IMR-90 (cell line): ENCODE results near the gene KRT4. TPM values are rescaled to one million over a fixed set of nuclear protein-coding genes. Genes with fewer than 3 reads are reported as not detected.

Experiments
- ATAC-seq: fragments of 200-7000 bp; cut with Tn5 transposase; 2 replicates; pipeline ENCODE4 v1.9.1; 2020; ENCODE audit warnings: low read depth, mild to moderate bottlenecking, moderate library complexity
- BruUV-seq: library from RNA; stranded (reverse); fragments of 400-500 nt; replicated peaks from 2 replicates; lab custom pipeline; 2021; lab: Mats Ljungman, UMichigan
- CTCF ChIA-PET: fragments of 300-600 bp; formaldehyde crosslinking; extraction: SDS; loops from one replicate; lab custom pipeline; 2021; ENCODE audit warnings: antibody characterized with exemption; lab: Yijun Ruan, JAX
- POLR2A ChIA-PET: fragments of 300-600 bp; sonication (Branson Sonifier 250); formaldehyde crosslinking; loops from one replicate; lab custom pipeline; 2022; ENCODE audit warnings: antibody characterized with exemption; ENCODE audit not compliant: unreplicated experiment; lab: Charles Lee
- DNase-seq: peaks from one replicate; pipeline ENCODE4 v3.0.0; 2013
- H2AFZ ChIP-seq: replicated peaks from 2 replicates; pipeline ENCODE3; 2013; ENCODE audit warnings: low read length, mild to moderate bottlenecking; ENCODE audit not compliant: poor library complexity
- H2AK5ac ChIP-seq: 2 replicates; pipeline ENCODE4 v1.6.1; 2013; ENCODE audit warnings: low read depth, low read length, inconsistent platforms
- H2AK9ac ChIP-seq: replicated peaks from 2 replicates; pipeline ENCODE3; 2013; ENCODE audit warnings: mild to moderate bottlenecking, low read depth, low read length, moderate library complexity; ENCODE audit not compliant: poor library complexity
- H2BK120ac ChIP-seq: 2 replicates; pipeline ENCODE4 v1.6.1; 2013; ENCODE audit warnings: low read depth, low read length, inconsistent platforms
- H2BK15ac ChIP-seq: 3 replicates; pipeline ENCODE4 v1.6.1; 2013; ENCODE audit warnings: low read depth, low read length, inconsistent platforms
- H2BK20ac ChIP-seq: 2 replicates; pipeline ENCODE4 v1.6.1; 2013; ENCODE audit warnings: low read depth, mild to moderate bottlenecking, inconsistent platforms, low read length, moderate library complexity
- H2BK5ac ChIP-seq: 2 replicates; pipeline ENCODE4 v1.6.1; 2013; ENCODE audit warnings: mild to moderate bottlenecking, low read depth, low read length, inconsistent platforms; ENCODE audit not compliant: poor library complexity, severe bottlenecking
- H3K14ac ChIP-seq: replicated peaks from 2 replicates; pipeline ENCODE4 v1.6.1; 2013; ENCODE audit warnings: low read depth, low read length, inconsistent platforms
- H3K18ac ChIP-seq: 2 replicates; pipeline ENCODE4 v1.6.1; 2013; ENCODE audit warnings: low read depth, low read length, control low read depth
- H3K23ac ChIP-seq: 2 replicates; pipeline ENCODE4 v1.6.1; 2013; ENCODE audit warnings: low read depth, low read length, inconsistent platforms
- H3K27ac ChIP-seq: 2 replicates; pipeline ENCODE4 v1.5.1; 2013; ENCODE audit warnings: mild to moderate bottlenecking, control low read depth, low read length; ENCODE audit not compliant: insufficient read depth
- H3K27me3 ChIP-seq: 2 replicates; pipeline ENCODE4 v1.6.1; 2013; ENCODE audit warnings: low read length; ENCODE audit not compliant: control insufficient read depth, insufficient read depth
- H3K36me3 ChIP-seq: 2 replicates; pipeline ENCODE4 v1.6.1; 2013; ENCODE audit warnings: low read length, mixed read lengths; ENCODE audit not compliant: control insufficient read depth, insufficient read depth
- H3K4ac ChIP-seq: 2 replicates; pipeline ENCODE4 v1.6.1; 2013; ENCODE audit warnings: low read depth, low read length, inconsistent platforms
- H3K4me1 ChIP-seq: 2 replicates; pipeline ENCODE4 v1.6.1; 2013; ENCODE audit warnings: low read length, mixed read lengths; ENCODE audit not compliant: control insufficient read depth, insufficient read depth
- H3K4me2 ChIP-seq: 2 replicates; pipeline ENCODE4 v1.6.1; 2013; ENCODE audit warnings: low read depth, mild to moderate bottlenecking, control low read depth, low read length, moderate library complexity
- H3K4me3 ChIP-seq: 2 replicates; pipeline ENCODE4 v1.5.1; 2013; ENCODE audit warnings: low read depth, mild to moderate bottlenecking, control low read depth, low read length, moderate library complexity; ENCODE audit not compliant: insufficient read depth
- H3K56ac ChIP-seq: 2 replicates; pipeline ENCODE4 v1.6.1; 2013; ENCODE audit warnings: low read length, inconsistent platforms; ENCODE audit not compliant: insufficient read depth; ENCODE audit errors: extremely low read depth
- H3K79me1 ChIP-seq, 2 experiments: 2 replicates each; pipeline ENCODE4 v1.6.1; 2013; ENCODE audit warnings: low read length in 2 of 2, inconsistent platforms in 1 of 2, low read depth in 1 of 2
- H3K9ac ChIP-seq: 2 replicates; pipeline ENCODE4 v1.6.1; 2013; ENCODE audit warnings: low read depth, low read length, control low read depth
- H3K9me1 ChIP-seq: 2 replicates; pipeline ENCODE4 v1.6.1; 2013; ENCODE audit warnings: low read length, inconsistent platforms; ENCODE audit not compliant: insufficient read depth
- H3K9me3 ChIP-seq: 2 replicates; pipeline ENCODE4 v1.6.1; 2013; ENCODE audit warnings: low read length; ENCODE audit not compliant: control insufficient read depth, insufficient read depth
- H4K20me1 ChIP-seq: 2 replicates; pipeline ENCODE4 v1.6.1; 2013; ENCODE audit warnings: low read length, inconsistent platforms; ENCODE audit not compliant: insufficient read depth
- H4K5ac ChIP-seq: 2 replicates; pipeline ENCODE4 v1.6.1; 2013; ENCODE audit warnings: mild to moderate bottlenecking, low read depth, low read length, control low read depth
- H4K8ac ChIP-seq, 2 experiments: 2 replicates each; pipeline ENCODE4 v1.6.1; 2013; ENCODE audit warnings: low read depth in 2 of 2, low read length in 2 of 2, control low read depth in 1 of 2, inconsistent platforms in 1 of 2
- H4K91ac ChIP-seq: 2 replicates; pipeline ENCODE4 v1.6.1; 2013; ENCODE audit warnings: low read depth, low read length, inconsistent platforms; ENCODE audit not compliant: insufficient read depth
- BHLHE40 ChIP-seq: fragments of 150-350 bp; IDR thresholded peaks from 2 replicates; pipeline ENCODE4 v1.6.1; 2016; ENCODE audit warnings: mild to moderate bottlenecking, low read depth, low read length
- CHD1 ChIP-seq: IDR thresholded peaks from 2 replicates; pipeline ENCODE4 v1.6.1; 2012; ENCODE audit warnings: low read depth, low read length, improper control_type of control experiment
- FOS ChIP-seq: fragments of 150-350 bp; IDR thresholded peaks from 2 replicates; pipeline ENCODE4 v1.6.1; 2016; ENCODE audit warnings: low read depth, low read length
- MAFK ChIP-seq: IDR thresholded peaks from 2 replicates; pipeline ENCODE4 v1.6.1; 2012; ENCODE audit warnings: low read depth, low read length, improper control_type of control experiment
- RFX5 ChIP-seq: IDR thresholded peaks from 2 replicates; pipeline ENCODE4 v1.8.0; 2012; ENCODE audit warnings: low read depth, mild to moderate bottlenecking, low read length, moderate library complexity
- SMC3 ChIP-seq: fragments of 150-350 bp; IDR thresholded peaks from 2 replicates; pipeline ENCODE4 v1.6.1; 2016; ENCODE audit warnings: low read depth, mild to moderate bottlenecking, antibody characterized with exemption, low read length, moderate library complexity
- WGBS, 2 experiments: methylation state at CpG; one replicate each; pipeline versions ENCODE4 v1.1.5 to v1.1.7; 2013; ENCODE audit warnings: missing lambda C conversion rate in 2 of 2; ENCODE audit not compliant: insufficient read length in 1 of 2; ENCODE audit errors: extremely low coverage in 2 of 2; 5-methylcytosine and 5-hydroxymethylcytosine counted together
- dilution Hi-C: fragments of 300-500 bp; cut with HindIII; formaldehyde crosslinking; loops from one replicate; pipeline ENCODE4 v1.14.3; 2018; ENCODE audit warnings: low sequenced_read_pairs; ENCODE audit not compliant: unreplicated experiment
- in situ Hi-C: fragments of 300-500 bp; cut with MboI; formaldehyde crosslinking; loops from 3 replicates; pipeline ENCODE4 v1.14.3; 2019; ENCODE audit warnings: low sequenced_read_pairs, inconsistent platforms, mixed read lengths
- intact Hi-C: fragments of 100-400 bp; cut with micrococcal nuclease; formaldehyde crosslinking; loops from 2 replicates; pipeline ENCODE4 v1.10.0; 2022
- polyA plus RNA-seq, 3 experiments: library from polyadenylated mRNA; depleted of rRNA; stranded (reverse); fragments of >200 nt; gene quantifications; 2 replicates each; pipeline ENCODE4 v1.2.3, GENCODE V29; 2012; ENCODE audit warnings: low replicate concordance in 1 of 3
- total RNA-seq: library from RNA; depleted of rRNA; stranded (reverse); fragments of >200 nt; gene quantifications from 2 replicates; pipeline ENCODE4 v1.2.3, GENCODE V29; 2012
- TF ChIP-seq, protein P1 (sequence below): fragments of 150-350 bp; IDR thresholded peaks from 2 replicates; pipeline ENCODE4 v1.6.1; 2017; ENCODE audit warnings: mild to moderate bottlenecking, antibody characterized with exemption, low read length, low read depth
- TF ChIP-seq, protein P2 (sequence below): conservative IDR thresholded peaks from 2 replicates; pipeline ENCODE4 v1.5.1; 2012; ENCODE audit warnings: mild to moderate bottlenecking, low read depth, low read length, improper control_type of control experiment

The KRT4 gene
- total and polyA plus RNA-seq, 2 of the 4 experiments (the other 2 are of a cell fraction), result under 0.01 to 0.07 TPM

DNA sequence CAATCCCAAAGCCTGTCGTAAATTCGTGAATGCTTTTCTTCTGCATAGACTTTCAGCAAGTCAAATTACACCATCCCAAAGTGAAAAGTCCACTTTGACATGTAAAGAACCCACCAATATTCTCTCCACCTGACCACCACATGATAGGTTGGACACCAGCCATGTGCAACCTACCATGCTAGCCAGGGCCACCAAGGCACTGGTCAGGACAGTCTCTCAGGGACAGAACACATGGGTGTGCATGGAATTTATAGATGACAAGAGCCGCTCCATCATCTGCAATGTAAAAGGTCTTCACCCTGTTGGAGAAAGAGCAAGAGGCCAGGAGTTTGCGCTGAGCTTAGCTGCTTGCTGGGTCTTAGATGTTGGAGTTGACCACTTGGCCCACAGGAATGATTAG lies 31.4 kb downstream of the KRT4 start:
- POLR2A ChIA-PET, result no interaction called here
- TF ChIP-seq RFX5, result no peak
- TF ChIP-seq CHD1, result no peak
- no peak for TF ChIP-seq FOS
- TF ChIP-seq, protein P1, sequence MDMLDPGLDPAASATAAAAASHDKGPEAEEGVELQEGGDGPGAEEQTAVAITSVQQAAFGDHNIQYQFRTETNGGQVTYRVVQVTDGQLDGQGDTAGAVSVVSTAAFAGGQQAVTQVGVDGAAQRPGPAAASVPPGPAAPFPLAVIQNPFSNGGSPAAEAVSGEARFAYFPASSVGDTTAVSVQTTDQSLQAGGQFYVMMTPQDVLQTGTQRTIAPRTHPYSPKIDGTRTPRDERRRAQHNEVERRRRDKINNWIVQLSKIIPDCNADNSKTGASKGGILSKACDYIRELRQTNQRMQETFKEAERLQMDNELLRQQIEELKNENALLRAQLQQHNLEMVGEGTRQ, result no peak
- TF ChIP-seq MAFK, result no peak
- no peak for TF ChIP-seq BHLHE40
- TF ChIP-seq, protein P2, sequence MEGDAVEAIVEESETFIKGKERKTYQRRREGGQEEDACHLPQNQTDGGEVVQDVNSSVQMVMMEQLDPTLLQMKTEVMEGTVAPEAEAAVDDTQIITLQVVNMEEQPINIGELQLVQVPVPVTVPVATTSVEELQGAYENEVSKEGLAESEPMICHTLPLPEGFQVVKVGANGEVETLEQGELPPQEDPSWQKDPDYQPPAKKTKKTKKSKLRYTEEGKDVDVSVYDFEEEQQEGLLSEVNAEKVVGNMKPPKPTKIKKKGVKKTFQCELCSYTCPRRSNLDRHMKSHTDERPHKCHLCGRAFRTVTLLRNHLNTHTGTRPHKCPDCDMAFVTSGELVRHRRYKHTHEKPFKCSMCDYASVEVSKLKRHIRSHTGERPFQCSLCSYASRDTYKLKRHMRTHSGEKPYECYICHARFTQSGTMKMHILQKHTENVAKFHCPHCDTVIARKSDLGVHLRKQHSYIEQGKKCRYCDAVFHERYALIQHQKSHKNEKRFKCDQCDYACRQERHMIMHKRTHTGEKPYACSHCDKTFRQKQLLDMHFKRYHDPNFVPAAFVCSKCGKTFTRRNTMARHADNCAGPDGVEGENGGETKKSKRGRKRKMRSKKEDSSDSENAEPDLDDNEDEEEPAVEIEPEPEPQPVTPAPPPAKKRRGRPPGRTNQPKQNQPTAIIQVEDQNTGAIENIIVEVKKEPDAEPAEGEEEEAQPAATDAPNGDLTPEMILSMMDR, result no peak
- TF ChIP-seq SMC3, result no peak
- no peak overlapping the region for H2AFZ ChIP-seq
- DNase-seq (no peak), ATAC-seq (no peak)
- H3K18ac ChIP-seq, result no peak overlapping the region
- no peak overlapping the region for H3K4me2 ChIP-seq
- no peaks in the 10 kb centered on the region for H3K9me3 ChIP-seq
- no peak overlapping the region for H3K27ac ChIP-seq
- H3K36me3 ChIP-seq, result no peaks in the 10 kb centered on the region
- no peak overlapping the region for H4K91ac ChIP-seq
- dilution Hi-C loops (no loop called here), intact Hi-C loops (no loop called here), in situ Hi-C loops (no loop called here)
- no peak overlapping the region for H2BK120ac ChIP-seq
- H3K27me3 ChIP-seq, result peaks cover 23% of the 10 kb centered on the region
- no peak overlapping the region for H4K8ac ChIP-seq
- no peak overlapping the region for H3K14ac ChIP-seq
- H3K79me1 ChIP-seq, result no peaks in the 10 kb centered on the region
- CTCF ChIA-PET, result interaction anchor here (1.1 kb wide), 1 partner anchor 12 kb away, joined by 3 read pairs; no protein-coding TSS in a partner anchor
- no peak overlapping the region for H3K23ac ChIP-seq
- no peak overlapping the region for H3K4me3 ChIP-seq
- H4K20me1 ChIP-seq, result no peaks in the 10 kb centered on the region
- no peaks in the 10 kb centered on the region for H3K4me1 ChIP-seq
- H4K5ac ChIP-seq, result no peak overlapping the region
- H2BK20ac ChIP-seq, result no peak overlapping the region
- no peak overlapping the region for H2AK9ac ChIP-seq
- 71% methylated on average over 2 of the region's 4 CpGs; no CpG with 5 or more reads in 1 of the 2 experiments for WGBS, 2 experiments
- no peak overlapping the region for H3K4ac ChIP-seq
- no peak overlapping the region for H3K9ac ChIP-seq
- no peak overlapping the region for H2AK5ac ChIP-seq
- H3K9me1 ChIP-seq, result no peaks in the 10 kb centered on the region
- BruUV-seq, result no TSS peak
- no peak overlapping the region for H3K56ac ChIP-seq
- H2BK15ac ChIP-seq, result no peak overlapping the region
- no peak overlapping the region for H2BK5ac ChIP-seq
